ENCODE results near the gene EXOSC2.

Gene EXOSC2

GRCh38 chr9:130699047-130699446, 5.5 kb downstream of the EXOSC2 start:
- Histone ChIP-seq H3K9ac (no peak overlapping the region), H3K4me2 (no peak overlapping the region; the same call in 1 of the 2 replicates), H3K79me2 (ENCODE audit: insufficient read depth, low read depth) (peaks cover 41% of the 10 kb centered on the region), H2AFZ (ENCODE audit: low read depth) (no peak overlapping the region), H3K27ac (no peak overlapping the region), H3K4me1 (ENCODE audit: low read depth, poor library complexity, severe bottlenecking) (peaks cover 41% of the 10 kb centered on the region), H3K36me3 (ENCODE audit: insufficient read depth) (peaks cover 22% of the 10 kb centered on the region; the same call in 1 of the 2 replicates), H3K27me3 (ENCODE audit: insufficient read depth, low read depth) (no peaks in the 10 kb centered on the region), H4K20me1 (ENCODE audit: insufficient read depth) (0 out of 2 replicates have a peak, but pooled peaks cover 7% of the 10 kb centered on the region), H3K4me3 (IDR thresholded peaks at IDR 0.05; ENCODE audit: insufficient read depth, low read depth, low read length) (no peak overlapping the region)
- no peak for TF ChIP-seq CTCF (conservative IDR thresholded peaks at IDR 0.05; ENCODE audit: low read depth, low read length)

- TF ChIP-seq CTCF (conservative IDR thresholded peaks at IDR 0.05; ENCODE audit: low read depth, low read length): peak; percentile 97
- no peak overlapping the region for H3K9ac ChIP-seq
- peaks cover 18% of the 10 kb centered on the region for H3K79me2 ChIP-seq (ENCODE audit: insufficient read depth, low read depth)
- H3K4me3 ChIP-seq (IDR thresholded peaks at IDR 0.05; ENCODE audit: insufficient read depth, low read depth, low read length): no peak overlapping the region
- no peak overlapping the region for H3K27ac ChIP-seq
- no peak overlapping the region for H3K4me2 ChIP-seq
- H3K27me3 ChIP-seq (ENCODE audit: insufficient read depth, low read depth): no peaks in the 10 kb centered on the region
- H2AFZ ChIP-seq (ENCODE audit: low read depth): no peak overlapping the region
- H4K20me1 ChIP-seq (ENCODE audit: insufficient read depth): 0 out of 2 replicates have a peak, but pooled peaks cover 7% of the 10 kb centered on the region
- H3K36me3 ChIP-seq (ENCODE audit: insufficient read depth): peaks cover 22% of the 10 kb centered on the region; the same call in 1 of the 2 replicates
- H3K4me1 ChIP-seq (ENCODE audit: low read depth, poor library complexity, severe bottlenecking): peaks cover 28% of the 10 kb centered on the region
These were observed 7.8 kb downstream of the EXOSC2 start for GRCh38 chr9:130701059-130702022.

- Histone ChIP-seq H3K9ac (no peak overlapping the region), H4K20me1 (ENCODE audit: insufficient read depth) (0 out of 2 replicates have a peak, but pooled peaks cover 7% of the 10 kb centered on the region), H3K27ac (no peak overlapping the region), H3K4me2 (no peak overlapping the region), H3K4me1 (ENCODE audit: low read depth, poor library complexity, severe bottlenecking) (peaks cover 9% of the 10 kb centered on the region), H3K79me2 (ENCODE audit: insufficient read depth, low read depth) (no peaks in the 10 kb centered on the region), H3K4me3 (IDR thresholded peaks at IDR 0.05; ENCODE audit: insufficient read depth, low read depth, low read length) (no peak overlapping the region), H3K36me3 (ENCODE audit: insufficient read depth) (peaks cover 16% of the 10 kb centered on the region; the same call in 1 of the 2 replicates), H3K27me3 (ENCODE audit: insufficient read depth, low read depth) (no peaks in the 10 kb centered on the region), H2AFZ (ENCODE audit: low read depth) (no peak overlapping the region)
- no peak for TF ChIP-seq CTCF (conservative IDR thresholded peaks at IDR 0.05; ENCODE audit: low read depth, low read length)
These were observed 9.9 kb downstream of the EXOSC2 start for GRCh38 chr9:130703501-130703900.

- H3K36me3 ChIP-seq (ENCODE audit: insufficient read depth): peaks cover 3% of the 10 kb centered on the region; the same call in 1 of the 2 replicates
- no peak overlapping the region for H3K9ac ChIP-seq
- H3K79me2 ChIP-seq (ENCODE audit: insufficient read depth, low read depth): no peaks in the 10 kb centered on the region
- no peak overlapping the region for H3K4me2 ChIP-seq
- no peaks in the 10 kb centered on the region for H3K27me3 ChIP-seq (ENCODE audit: insufficient read depth, low read depth)
- H4K20me1 ChIP-seq (ENCODE audit: insufficient read depth): no peaks in the 10 kb centered on the region
- peak; percentile 96 for TF ChIP-seq CTCF (conservative IDR thresholded peaks at IDR 0.05; ENCODE audit: low read depth, low read length)
- H3K27ac ChIP-seq: no peak overlapping the region
- no peak overlapping the region for H2AFZ ChIP-seq (ENCODE audit: low read depth)
- no peak overlapping the region for H3K4me3 ChIP-seq (IDR thresholded peaks at IDR 0.05; ENCODE audit: insufficient read depth, low read depth, low read length)
- H3K4me1 ChIP-seq (ENCODE audit: low read depth, poor library complexity, severe bottlenecking): no peaks in the 10 kb centered on the region
These were observed 13.8 kb downstream of the EXOSC2 start for GRCh38 chr9:130707225-130707976.

Data from KMS-11 (cell line).